Gastroesophageal sphincter (tissue), 3 donors: ENCODE data around the gene CNPY2.

ENCODE experiments used
- CTCF ChIP-seq, 4 experiments: fragments of 200-600 bp in 2 of 4; fragments of 450-650 bp in 2 of 4; sonication (generic) in 1 of 4; IDR thresholded peaks; one replicate each; pipeline ENCODE4 v1.5.1; 2017 to 2019; ENCODE audit warnings: antibody characterized with exemption in 4 of 4, mild to moderate bottlenecking in 2 of 4, moderate library complexity in 2 of 4
- EP300 ChIP-seq: sonication (generic); formaldehyde crosslinking; IDR thresholded peaks from one replicate; pipeline ENCODE4 v1.6.1; 2017; ENCODE audit warnings: antibody characterized with exemption, mild to moderate bottlenecking
- POLR2A ChIP-seq, 2 donors: fragments of 450-650 bp; IDR thresholded peaks; one replicate each; pipeline ENCODE4 v1.6.1; 2017; ENCODE audit warnings: antibody characterized with exemption in 2 of 2, mild to moderate bottlenecking in 2 of 2, moderate library complexity in 1 of 2

GRCh38 chr12:56337753-56338251 is 22.0 kb upstream of the CNPY2 start:
- TF ChIP-seq CTCF (IDR thresholded peaks at IDR 0.05) (no peak), EP300 (no peak), POLR2A (IDR thresholded peaks at IDR 0.05) (no peak)
